Measurements from ENCODE around the gene DICER1.

The DICER1 gene

GRCh38 chr14:95087619-95088018 is 69.7 kb downstream of the DICER1 start:
- DNase-seq (ENCODE audit: low spot score): no peak

GRCh38 chr14:95085321-95085720 is 72.0 kb downstream of the DICER1 start:
- no peak for DNase-seq (ENCODE audit: low spot score)

GRCh38 chr14:95078867-95079266 is 78.5 kb downstream of the DICER1 start:
- no peak for DNase-seq (ENCODE audit: low spot score)

- DNase-seq (ENCODE audit: low spot score): no peak
These were observed 80.0 kb downstream of the DICER1 start for GRCh38 chr14:95077345-95077744.

- DNase-seq (ENCODE audit: low spot score): no peak
These were observed 81.5 kb downstream of the DICER1 start for GRCh38 chr14:95075789-95076188.

GRCh38 chr14:95073947-95074346 is 83.4 kb downstream of the DICER1 start:
- DNase-seq (ENCODE audit: low spot score): no peak

- no peak for DNase-seq (ENCODE audit: low spot score)
These were observed 84.9 kb downstream of the DICER1 start for GRCh38 chr14:95072310-95072905.

GRCh38 chr14:95071649-95072280 is 85.6 kb downstream of the DICER1 start:
- no peak for DNase-seq (ENCODE audit: low spot score)

GRCh38 chr14:95070748-95071435 is 86.4 kb downstream of the DICER1 start:
- no peak for DNase-seq (ENCODE audit: low spot score)

GRCh38 chr14:95069547-95069946 is 87.8 kb downstream of the DICER1 start:
- DNase-seq (ENCODE audit: low spot score): no peak

- no peak for DNase-seq (ENCODE audit: low spot score)
These were observed 88.3 kb downstream of the DICER1 start for GRCh38 chr14:95069018-95069417.

GRCh38 chr14:95068521-95068920 is 88.8 kb downstream of the DICER1 start:
- no peak for DNase-seq (ENCODE audit: low spot score)

GRCh38 chr14:95068080-95068479 is 89.2 kb downstream of the DICER1 start:
- DNase-seq (ENCODE audit: low spot score): no peak

- DNase-seq (ENCODE audit: low spot score): no peak
These were observed 89.8 kb downstream of the DICER1 start for GRCh38 chr14:95067526-95067925.

GRCh38 chr14:95066427-95066986 is 90.8 kb downstream of the DICER1 start:
- no peak for DNase-seq (ENCODE audit: low spot score)

GRCh38 chr14:95065411-95065810 is 91.9 kb downstream of the DICER1 start:
- DNase-seq (ENCODE audit: low spot score): no peak

- DNase-seq (ENCODE audit: low spot score): no peak
These were observed 92.6 kb downstream of the DICER1 start for GRCh38 chr14:95064734-95065133.

- no peak for DNase-seq (ENCODE audit: low spot score)
These were observed 93.1 kb downstream of the DICER1 start for GRCh38 chr14:95064256-95064655.

- no peak for DNase-seq (ENCODE audit: low spot score)
These were observed 93.9 kb downstream of the DICER1 start for GRCh38 chr14:95063391-95063790.

- no peak for DNase-seq (ENCODE audit: low spot score)
These were observed 94.4 kb downstream of the DICER1 start for GRCh38 chr14:95062946-95063345.

GRCh38 chr14:95062220-95062619 is 95.1 kb downstream of the DICER1 start:
- no peak for DNase-seq (ENCODE audit: low spot score)

- peak; percentile 31 for DNase-seq (ENCODE audit: low spot score)
These were observed 95.8 kb downstream of the DICER1 start for GRCh38 chr14:95061317-95062093.
